ENCODE results near the gene AFAP1. TPM values are rescaled to one million over a fixed set of nuclear protein-coding genes. Genes with fewer than 3 reads are reported as not detected.
A peak's percentile ranks its signal among the peaks of the same experiment; 100 is the strongest.

The AFAP1 gene
- polyA plus RNA-seq, 1 donor, result 32.5 TPM

DNA sequence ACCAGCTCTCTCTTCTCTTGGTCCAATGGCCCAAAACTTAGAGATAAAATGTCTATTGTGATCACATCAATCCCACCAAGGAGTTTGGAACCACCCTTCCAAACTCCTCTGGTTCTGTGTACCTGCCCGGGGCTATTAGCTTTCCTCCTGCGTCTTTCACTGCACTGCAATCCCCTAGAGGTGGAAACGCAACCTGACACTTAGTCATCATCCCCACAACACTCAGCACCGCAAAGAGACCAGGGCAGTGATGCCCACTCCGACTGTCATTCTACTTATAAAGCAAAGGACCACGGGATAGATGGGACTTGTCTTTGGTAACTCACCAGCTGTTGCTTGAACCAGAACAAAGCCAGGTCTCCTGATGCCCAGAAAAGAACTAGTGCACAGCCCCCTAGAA, 22.0 kb downstream of the AFAP1 start:
- DNase-seq (ENCODE audit: low read depth), result no peak

DNA sequence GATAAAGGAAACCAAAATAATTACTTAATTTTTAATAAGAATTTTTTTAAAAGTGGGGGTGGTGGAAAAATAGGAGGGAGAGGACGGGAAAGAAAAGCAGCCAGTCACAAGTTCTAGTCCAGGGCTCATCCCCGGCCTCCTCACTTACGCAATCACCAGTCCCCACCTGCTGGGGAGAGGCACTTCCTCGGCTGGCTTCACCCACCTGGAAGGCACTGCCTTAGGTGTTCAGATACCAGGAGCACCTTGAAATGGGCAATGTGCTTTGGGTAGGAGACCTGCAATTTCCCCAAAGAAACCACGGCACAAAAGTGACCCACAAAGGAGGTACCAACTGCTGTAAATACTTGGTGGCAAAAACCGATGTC, 23.8 kb downstream of the AFAP1 start:
- DNase-seq (ENCODE audit: low read depth), result no peak

DNA sequence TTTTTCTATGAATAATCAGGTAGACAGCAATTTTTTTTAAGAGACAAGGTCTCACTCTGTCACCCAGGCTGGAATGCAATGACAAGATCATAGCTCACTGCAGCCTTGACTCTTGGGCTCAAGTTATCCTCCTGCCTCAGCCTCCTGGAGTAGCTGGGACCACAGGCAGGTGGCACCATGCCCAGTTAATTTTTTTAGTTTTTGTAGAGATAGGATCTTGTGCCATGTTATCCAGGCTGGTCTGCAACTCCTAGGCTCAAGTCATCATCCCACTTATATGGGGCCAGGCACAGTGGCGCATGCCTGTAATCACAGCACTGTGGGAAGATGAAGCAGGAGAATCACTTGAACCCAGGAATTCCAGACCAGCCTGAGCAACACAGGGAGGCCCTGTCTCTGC, 26.8 kb downstream of the AFAP1 start:
- no peak for DNase-seq (ENCODE audit: low read depth)

DNA sequence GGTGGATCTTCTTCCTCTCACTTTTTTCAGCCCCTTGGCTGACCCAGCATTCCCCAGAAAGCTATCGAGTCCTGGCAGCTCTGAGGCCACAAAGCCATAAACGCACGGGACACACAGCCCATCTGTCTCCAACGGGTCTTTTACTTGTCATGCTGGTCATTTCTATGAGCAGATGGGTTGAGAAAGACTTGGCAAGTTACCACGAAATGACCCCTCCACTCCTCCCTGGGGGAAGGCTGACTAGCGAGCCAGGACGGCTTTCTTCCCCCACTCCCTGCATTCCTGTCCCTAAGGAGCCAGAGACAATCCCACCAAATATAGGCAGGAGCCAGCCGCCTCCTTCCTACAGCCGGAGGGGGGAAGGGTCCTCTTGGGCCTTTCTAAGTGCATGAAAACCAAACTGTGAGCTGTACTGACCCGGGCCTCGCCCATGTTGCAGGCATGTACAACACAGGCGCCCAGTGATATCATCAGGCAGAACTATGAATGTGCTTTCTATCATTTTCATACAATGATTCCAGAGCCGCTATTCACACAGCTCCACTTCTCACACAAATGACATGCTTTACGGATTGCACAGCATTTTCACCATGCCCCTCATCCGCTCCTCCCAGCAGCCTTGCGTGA, 28.6 kb downstream of the AFAP1 start:
- DNase-seq (ENCODE audit: low read depth), result no peak

DNA sequence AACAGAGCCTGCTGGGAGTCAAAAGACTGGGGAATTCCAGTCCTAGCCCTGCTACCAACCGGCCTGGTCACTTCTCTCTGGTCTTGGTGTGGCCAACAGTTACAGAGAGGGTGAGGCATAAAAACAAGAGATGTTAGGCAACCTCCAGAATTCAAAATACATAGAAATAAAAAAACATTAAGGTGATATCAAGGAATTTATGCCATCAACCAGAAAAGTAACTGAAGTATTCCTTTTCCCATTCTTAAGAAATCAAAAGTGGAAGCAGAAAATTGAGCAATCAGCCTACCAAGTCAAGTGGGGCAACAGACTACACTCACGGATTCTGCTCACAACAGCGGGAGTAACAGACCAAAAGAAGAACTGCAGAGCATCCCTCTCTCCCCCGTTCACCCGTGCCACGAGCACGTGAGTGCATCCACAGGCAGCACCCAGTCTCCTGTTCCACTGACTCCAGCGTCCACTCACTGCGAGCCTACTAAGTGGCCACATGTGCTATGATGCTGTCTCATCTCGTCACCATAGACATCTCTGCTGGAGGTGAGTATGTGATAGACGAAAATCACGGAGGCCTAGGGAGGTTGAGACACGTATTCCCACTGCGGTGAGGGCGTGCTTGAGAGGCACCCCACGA, 29.3 kb downstream of the AFAP1 start:
- DNase-seq (ENCODE audit: low read depth), result no peak

DNA sequence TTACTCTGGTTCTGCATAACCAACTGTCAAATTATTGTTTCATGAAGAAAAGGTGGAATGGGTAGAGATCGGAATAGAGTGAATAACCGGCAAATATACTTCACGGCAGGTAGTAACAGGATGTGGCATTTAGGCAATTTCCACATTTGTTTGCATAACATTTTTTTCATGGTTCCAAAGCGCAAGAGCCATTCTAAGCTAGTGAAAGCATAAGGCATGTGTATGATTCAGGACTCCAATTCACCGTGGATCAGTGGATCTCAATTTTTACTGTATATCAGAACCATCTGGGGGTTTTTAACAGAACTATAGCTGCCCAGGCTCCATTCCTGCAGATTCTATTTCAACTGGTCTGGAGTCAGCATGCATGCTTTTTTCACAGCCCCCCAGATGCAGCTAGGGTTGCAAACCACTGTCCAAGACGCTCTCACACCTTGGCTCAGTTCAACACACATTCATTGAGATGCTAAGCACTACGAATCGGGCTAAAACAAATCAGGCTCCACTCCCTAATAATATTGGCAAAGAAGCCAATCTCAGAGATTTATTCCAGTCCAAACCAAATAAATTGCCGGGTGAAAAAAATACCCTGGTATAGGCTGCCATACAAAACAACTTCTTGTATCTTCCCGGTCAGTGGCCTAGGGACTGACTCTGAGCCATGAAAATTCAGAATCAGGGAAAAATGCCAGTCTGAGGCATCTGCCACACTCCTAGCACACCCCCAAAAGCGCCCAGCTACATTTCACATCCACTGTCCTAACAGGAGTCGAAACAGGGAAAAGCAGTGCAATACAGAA, 30.0 kb downstream of the AFAP1 start:
- no peak for DNase-seq (ENCODE audit: low read depth)

DNA sequence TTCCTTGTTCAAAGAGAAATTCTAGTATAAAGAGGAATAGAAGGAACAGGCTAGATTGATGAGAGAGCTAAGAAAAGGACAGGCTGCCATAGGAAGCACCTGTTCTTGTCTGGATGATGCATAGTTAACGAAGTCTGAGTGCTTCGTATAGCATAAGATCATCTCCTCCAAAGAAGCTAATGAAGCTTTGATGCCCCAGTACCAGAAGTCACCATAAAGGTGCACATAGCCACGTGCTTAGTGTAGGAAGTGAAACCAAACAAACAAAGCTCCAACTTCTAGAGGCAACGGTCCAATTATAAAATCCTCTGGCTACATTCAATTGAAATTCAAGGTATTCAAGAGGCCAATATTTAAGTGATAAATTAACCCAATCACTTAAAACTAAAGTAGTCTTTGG, 31.0 kb downstream of the AFAP1 start:
- DNase-seq (ENCODE audit: low read depth), result no peak

DNA sequence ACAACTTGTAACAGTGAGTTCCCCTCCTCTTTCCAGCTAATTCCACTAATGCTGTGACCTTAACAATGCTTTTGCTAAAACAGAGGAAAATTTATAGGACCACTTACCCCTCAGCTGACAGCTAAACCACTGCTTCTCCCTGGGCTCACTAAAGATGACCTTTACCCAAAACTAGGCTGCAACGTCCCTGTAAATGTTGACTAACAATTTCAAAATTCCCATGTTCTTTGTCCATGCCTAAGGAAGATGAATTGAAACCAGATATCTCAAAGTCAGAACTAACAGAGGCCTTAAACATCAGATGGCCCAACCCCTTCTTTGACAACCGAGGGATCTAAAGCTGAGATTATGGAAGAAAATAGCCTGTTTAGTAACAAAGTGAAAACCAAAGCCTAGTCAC, 32.5 kb downstream of the AFAP1 start:
- no peak for DNase-seq (ENCODE audit: low read depth)

DNA sequence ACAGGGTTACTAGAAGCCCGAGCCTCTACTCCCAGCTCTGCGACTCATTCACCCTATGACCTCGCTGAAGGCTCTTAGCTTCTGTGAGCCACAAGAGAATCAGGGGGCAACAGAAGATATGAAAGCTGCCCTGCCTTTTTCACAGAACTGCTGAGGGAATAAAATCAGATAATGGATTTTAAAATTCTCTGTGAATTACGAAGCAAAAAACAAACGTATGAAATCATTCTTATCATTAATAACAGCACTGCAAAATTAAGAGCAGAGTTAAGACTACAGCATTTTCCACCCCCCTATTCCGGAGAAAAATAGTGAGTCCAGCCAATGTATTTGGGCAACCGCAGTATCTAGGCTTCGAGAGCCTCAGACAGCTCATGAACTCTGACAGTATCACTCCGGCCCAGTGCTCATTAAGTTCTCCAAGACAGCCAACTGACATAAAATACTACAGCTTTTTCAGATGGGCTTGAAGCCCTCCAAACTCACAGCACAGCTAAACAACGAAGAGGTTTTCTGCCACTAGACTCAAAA, 33.4 kb downstream of the AFAP1 start:
- no peak for DNase-seq (ENCODE audit: low read depth)

DNA sequence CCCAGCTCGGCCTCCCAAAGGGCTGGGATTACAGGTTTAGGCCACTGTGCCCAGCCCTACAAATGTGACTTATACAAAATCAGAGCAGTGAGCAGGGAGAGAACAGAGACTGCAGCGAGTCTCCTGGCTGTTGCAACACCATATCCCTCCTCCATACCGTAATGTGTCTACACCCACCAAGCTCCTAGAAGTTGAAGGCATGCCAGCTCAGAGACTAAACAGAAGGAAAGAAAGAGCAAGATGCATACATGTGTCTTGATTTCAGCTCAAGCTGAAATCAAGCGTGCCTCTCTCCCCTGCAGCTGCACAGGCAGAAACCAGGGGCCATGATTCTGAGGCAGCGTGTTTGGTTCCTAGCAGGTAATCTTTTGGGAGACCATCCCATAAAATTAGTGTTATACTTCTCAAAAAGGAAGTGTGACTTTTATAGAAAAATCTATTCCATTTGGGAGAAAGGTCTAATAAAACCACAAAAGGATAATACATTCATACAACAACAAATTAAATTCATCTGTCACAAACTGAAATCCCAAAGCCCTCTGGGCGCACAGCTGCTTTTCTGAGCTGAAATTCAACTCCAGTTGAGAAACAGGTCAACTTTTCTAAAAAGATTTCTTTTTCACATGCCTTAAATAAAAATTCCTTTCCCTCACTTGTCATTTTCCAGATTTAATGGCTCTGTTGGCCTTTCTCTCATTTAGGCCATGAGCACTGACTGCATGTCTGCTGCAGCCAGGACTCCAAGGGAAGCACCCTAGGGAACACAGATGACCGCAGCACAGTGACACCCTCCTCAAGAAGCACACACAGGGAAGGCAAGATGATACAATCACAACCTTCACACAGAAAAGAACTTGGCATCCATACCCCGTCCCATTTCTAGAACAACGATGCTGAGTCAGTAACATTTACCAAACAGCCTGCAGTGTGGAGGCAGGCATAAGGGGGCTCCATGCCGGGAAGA, 34.4 kb downstream of the AFAP1 start:
- DNase-seq (ENCODE audit: low read depth), result peak; percentile 83

DNA sequence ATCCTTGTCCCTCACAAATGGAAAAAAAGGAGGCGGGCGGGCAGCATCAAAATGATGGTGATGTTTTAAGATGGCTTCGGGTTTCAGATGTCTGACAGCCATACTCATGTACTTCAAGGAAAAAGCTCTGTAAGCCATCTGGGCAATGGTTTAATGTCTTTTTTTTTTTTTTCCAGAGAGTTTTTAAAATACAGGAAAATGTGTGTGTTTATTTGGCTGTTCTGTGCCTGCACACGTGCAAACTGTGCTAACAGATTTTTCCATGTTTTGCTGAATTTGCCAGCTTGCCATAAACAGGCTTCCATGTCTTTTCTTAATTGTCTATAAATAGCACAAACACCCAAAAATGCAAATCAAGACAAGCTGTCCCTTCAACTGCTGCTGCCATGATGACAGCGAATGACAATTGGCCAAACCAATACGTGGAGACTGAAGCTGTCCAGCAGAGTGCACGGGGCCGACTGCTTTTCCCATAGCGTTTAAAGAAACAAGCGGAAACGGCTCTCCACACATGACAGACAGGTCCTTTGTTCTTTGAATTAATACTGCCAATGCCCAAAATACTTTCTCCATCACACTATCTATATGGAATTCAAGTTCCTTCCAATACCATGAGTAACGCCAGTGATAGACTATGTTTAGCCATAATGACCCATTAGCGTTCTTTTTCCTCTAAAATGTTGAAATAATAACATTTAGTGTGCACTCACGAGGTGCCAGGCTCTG, 35.7 kb downstream of the AFAP1 start:
- DNase-seq (ENCODE audit: low read depth), result no peak

DNA sequence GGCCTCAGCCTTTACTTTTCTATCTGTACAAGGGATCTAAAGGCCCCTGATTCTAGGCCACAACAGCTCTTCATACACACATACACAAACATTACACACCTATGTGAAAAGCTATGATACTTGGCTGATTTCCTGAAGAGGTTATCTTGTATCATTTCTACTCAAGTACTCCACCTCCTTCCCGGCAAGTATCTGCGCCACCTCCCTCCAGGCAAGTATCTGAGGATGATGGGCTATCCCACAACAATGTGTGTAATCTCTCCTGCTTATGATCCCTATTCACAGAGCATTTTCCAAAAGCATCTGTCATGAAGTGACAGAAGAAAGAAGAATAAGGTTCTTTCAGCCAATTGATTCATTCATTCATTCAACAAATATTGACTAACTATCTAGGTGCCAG, 36.8 kb downstream of the AFAP1 start:
- no peak for DNase-seq (ENCODE audit: low read depth)

DNA sequence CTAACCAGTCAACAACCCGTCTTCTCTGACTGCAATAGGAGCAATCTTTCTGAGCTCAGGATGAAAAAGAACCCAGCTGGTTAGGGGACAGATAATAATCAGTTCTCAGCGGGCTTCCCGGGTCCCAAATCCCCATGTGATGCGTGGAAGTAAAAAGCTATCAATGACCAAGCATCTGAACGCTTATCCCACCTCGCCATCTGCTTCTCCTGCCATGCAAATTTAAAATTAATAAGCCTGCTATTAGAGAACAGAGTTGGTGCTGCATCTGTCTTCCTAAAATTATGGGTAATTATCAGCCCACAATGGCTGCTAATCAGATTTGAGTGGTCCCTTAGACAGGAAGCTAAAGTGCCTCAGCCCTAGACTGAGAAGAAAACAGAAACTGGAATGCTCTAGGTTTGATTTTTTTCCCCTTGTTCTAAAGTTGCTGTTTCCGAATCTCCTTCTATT, 37.5 kb downstream of the AFAP1 start:
- no peak for DNase-seq (ENCODE audit: low read depth)

DNA sequence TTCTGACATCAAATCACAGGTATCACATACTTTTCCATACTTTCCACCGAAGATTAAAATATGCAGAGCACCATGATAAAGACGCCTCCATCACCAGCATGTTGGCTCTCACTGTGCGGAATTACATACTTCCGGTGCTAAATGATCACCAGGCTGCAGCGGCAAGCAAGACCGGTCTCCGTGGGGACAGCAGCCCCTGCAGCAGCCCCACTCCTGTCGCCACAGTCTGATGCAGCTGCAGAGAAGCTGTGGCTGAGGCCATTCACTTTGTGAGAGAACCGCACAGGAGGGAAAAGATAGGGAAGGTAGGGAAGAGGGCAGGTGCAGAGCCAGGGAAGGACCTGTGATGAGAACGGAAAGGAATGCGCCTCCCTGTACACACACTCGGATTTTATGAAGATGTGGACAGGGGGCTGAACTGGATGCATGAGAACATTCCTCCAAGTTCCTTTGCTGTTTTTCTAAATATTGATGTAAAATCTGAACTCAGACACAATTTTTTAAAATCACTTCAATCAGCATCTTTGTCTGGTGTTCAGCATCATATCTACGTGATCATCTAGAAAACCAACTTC, 38.3 kb downstream of the AFAP1 start:
- no peak for DNase-seq (ENCODE audit: low read depth)

DNA sequence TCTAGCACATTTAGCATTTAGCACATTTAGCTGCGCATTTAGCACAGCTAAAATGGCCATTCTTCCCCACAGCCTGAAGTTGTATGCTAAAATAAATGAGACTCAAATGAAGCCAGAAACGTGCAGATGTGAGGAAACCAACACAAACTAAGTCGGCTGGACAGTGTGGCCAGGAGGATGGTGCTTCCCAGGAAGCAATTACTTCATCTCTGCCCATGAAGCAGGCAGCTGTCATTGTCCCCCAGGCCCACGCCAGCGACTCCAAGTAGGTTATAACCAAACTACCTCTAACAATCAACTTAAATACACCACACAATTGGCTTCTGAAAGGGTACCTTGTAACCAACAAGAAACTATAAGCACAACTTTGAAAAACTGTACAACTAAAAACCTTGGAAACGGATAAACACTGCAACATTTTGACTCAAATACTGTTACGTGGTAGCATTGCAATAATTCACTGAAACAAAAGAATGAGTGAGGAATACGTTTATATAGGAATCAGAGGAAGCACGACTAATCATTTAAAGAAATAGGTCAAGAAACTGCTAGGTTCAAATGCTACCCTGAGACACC, 39.2 kb downstream of the AFAP1 start:
- no peak for DNase-seq (ENCODE audit: low read depth)

DNA sequence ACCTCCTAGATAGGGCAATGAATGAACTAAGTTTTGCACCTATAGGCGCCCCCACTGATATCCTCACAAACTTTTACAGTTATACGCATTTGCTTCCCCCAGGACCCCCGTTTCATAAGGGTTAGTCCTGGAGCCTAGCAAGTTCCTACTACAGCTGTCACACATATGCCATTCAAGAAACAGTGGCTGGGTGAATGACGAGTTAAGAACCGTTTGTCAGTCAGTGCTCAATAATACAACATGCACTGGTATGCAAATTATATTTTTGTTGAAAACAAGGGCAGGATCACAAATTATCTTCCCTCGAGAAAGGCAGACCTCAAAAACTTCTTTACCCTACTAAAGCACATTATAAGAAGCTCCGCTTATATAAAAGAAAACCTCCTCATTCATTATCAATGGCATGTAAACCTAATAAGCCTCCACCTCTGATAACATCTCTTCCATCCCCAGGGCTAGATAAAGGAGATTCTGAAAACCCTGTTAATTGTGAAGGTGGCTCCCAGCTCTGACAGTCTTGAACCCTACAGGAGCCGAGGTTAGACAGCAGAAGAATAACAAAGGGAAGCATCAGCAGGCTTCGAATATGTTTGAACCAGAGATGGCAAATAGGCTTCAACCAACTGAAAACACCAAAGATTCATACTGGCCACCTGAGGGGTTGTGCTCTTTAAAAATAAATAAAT, 40.3 kb downstream of the AFAP1 start:
- DNase-seq (ENCODE audit: low read depth), result no peak

DNA sequence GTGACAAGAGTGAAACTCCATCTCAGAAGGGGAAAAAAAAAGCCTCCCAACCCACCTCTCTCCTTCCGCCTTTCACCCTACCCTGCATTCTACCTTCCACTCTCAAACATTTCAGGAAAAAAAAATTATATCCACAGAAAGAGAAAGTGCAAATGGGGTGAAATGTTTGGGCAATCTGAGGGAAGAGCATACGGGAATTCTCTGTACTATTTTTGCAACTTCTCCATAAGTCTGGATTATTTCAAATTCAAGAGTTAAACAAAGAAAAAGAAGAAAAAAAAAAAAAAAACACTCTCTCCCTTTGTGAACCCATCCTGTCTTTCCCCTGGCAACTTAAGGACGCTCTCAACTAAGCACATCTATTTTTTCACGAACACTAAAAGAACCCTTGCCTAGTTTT, 41.3 kb downstream of the AFAP1 start:
- no peak for DNase-seq (ENCODE audit: low read depth)

DNA sequence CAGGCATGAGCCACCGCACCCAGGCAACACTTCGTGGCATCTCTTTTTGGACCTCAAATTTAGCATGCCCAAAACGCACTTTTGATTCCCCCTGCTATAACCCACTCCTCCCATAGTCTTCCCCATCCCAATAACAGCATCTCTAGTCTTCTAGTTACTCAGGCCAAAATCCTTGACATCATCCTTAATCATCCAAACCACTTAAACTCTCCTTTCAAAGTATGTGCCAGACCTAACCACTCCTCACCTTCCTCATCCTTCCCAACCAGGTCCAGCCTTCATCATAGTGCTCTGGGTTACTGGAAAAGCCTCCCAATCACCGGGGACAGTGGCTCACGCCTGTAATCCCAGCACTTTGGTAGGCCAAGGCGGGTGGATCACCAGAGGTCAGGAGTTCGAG, 41.9 kb downstream of the AFAP1 start:
- no peak for DNase-seq (ENCODE audit: low read depth)

DNA sequence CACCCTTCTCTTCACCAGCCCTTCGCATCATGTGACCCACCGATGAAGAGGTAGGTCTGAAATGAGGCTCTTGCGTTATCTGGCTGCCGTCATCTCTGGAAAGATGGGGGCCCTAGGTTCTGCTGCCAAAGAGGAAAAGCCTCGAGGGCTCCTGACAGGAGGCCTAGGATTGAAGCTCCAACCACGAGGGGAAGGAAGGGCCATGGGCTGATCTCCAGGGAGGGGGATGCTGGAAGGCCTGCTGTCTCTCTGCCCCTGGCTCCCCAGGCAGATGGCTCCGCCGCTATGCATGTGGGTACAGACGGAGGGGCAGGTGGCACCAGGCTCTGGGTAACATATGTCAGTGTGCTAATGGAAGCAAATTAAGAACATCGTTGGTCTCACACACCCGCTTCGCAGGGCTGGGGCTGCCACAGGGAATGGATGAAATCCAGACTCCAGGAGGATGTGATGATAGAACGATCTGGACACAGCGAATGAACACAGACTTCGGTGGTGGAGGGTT, 44.9 kb downstream of the AFAP1 start:
- DNase-seq (ENCODE audit: low read depth), result no peak

All from forelimb muscle (tissue), 1 donor.